NB4 (cell line): ENCODE results near the gene ITIH4.

Experiments used
- MAX ChIP-seq: IDR thresholded peaks from 2 replicates; pipeline ENCODE4 v1.6.1; 2011; ENCODE audit warnings: low read depth, low read length
- MYC ChIP-seq: IDR thresholded peaks from 2 replicates; pipeline ENCODE4 v1.6.1; 2011; ENCODE audit warnings: low read depth, low read length
- POLR2A ChIP-seq: IDR thresholded peaks from 2 replicates; pipeline ENCODE4 v1.6.1; 2011; ENCODE audit warnings: mild to moderate bottlenecking; ENCODE audit not compliant: insufficient read length; ENCODE audit errors: extremely low read depth
- TF ChIP-seq, protein P1 (sequence below): IDR thresholded peaks from one replicate; pipeline ENCODE4 v1.5.1; 2012; ENCODE audit warnings: low read depth, low read length

GRCh38 chr3:52779837-52780585 lies 50.5 kb downstream of the ITIH4 start:
- TF ChIP-seq, protein P1, sequence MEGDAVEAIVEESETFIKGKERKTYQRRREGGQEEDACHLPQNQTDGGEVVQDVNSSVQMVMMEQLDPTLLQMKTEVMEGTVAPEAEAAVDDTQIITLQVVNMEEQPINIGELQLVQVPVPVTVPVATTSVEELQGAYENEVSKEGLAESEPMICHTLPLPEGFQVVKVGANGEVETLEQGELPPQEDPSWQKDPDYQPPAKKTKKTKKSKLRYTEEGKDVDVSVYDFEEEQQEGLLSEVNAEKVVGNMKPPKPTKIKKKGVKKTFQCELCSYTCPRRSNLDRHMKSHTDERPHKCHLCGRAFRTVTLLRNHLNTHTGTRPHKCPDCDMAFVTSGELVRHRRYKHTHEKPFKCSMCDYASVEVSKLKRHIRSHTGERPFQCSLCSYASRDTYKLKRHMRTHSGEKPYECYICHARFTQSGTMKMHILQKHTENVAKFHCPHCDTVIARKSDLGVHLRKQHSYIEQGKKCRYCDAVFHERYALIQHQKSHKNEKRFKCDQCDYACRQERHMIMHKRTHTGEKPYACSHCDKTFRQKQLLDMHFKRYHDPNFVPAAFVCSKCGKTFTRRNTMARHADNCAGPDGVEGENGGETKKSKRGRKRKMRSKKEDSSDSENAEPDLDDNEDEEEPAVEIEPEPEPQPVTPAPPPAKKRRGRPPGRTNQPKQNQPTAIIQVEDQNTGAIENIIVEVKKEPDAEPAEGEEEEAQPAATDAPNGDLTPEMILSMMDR = no peak
- TF ChIP-seq POLR2A (no peak), MAX (no peak), MYC (no peak)
